BLaER1 treated with 17β-estradiol and CSF1 and Interleukin-3, amounts not matched to agents 10 nM and 100 nM (cell line): ENCODE results near the gene FLYWCH2.

Experiments
- H3K27ac ChIP-seq, 11 experiments: shearing (Covaris generic); formaldehyde crosslinking; 2 replicates each; pipeline ENCODE4 v1.8.1; 2022
- H3K27me3 ChIP-seq, 11 experiments: shearing (Covaris generic); formaldehyde crosslinking; 2 replicates each; pipeline ENCODE4 v1.8.1; 2022
- H3K36me3 ChIP-seq, 11 experiments: shearing (Covaris generic); formaldehyde crosslinking; 2 replicates each; pipeline ENCODE4 v1.8.1; 2022
- H3K4me1 ChIP-seq, 10 experiments: shearing (Covaris generic); formaldehyde crosslinking; 2 replicates each; pipeline ENCODE4 v1.8.1; 2022
- H3K4me2 ChIP-seq, 11 experiments: shearing (Covaris generic); formaldehyde crosslinking; 2 replicates each; pipeline ENCODE4 v1.8.1; 2022
- H3K4me3 ChIP-seq, 10 experiments: shearing (Covaris generic); formaldehyde crosslinking; 2 replicates each; pipeline ENCODE4 v1.8.1; 2022
- H3K9ac ChIP-seq, 11 experiments: shearing (Covaris generic); formaldehyde crosslinking; 2 replicates each; pipeline ENCODE4 v1.8.1; 2022
- H3K9me3 ChIP-seq, 11 experiments: shearing (Covaris generic); formaldehyde crosslinking; replicated peaks in 1 of 11; 2 replicates each; pipeline ENCODE4 v1.8.1; 2022
- H4K20me1 ChIP-seq, 11 experiments: shearing (Covaris generic); formaldehyde crosslinking; 2 replicates each; pipeline ENCODE4 v1.8.1; 2022
- Cebpa-rat ChIP-seq, 11 experiments: shearing (Covaris generic); IDR thresholded peaks; 2 replicates each; pipeline ENCODE4 v1.8.1; 2022

The FLYWCH2 gene

GRCh38 chr16:2867987-2868789 is 14.8 kb upstream of the FLYWCH2 start:
- H3K4me1 ChIP-seq = peaks cover 17 to 38% (median 24%) of the 10 kb centered on the region in 10 experiments
- H3K27me3 ChIP-seq = no peaks in the 10 kb centered on the region
- H3K36me3 ChIP-seq = no peaks in the 10 kb centered on the region
- peak overlapping the region; percentile 75 to 97 (median 87) for H3K4me2 ChIP-seq
- peak overlapping the region; percentile 49 to 73 (median 67) for H3K4me3 ChIP-seq
- no peak for TF ChIP-seq Cebpa-rat (IDR thresholded peaks at IDR 0.05)
- H3K9me3 ChIP-seq = no peaks in the 10 kb centered on the region
- H3K27ac ChIP-seq = peak overlapping the region; percentile 83 to 95 (median 91)
- H4K20me1 ChIP-seq = no peaks in the 10 kb centered on the region
- peak overlapping the region; percentile 83 to 92 (median 87) for H3K9ac ChIP-seq

GRCh38 chr16:2871926-2872325 is 11.1 kb upstream of the FLYWCH2 start:
- no peak for TF ChIP-seq Cebpa-rat (IDR thresholded peaks at IDR 0.05)
- H3K4me1 ChIP-seq = peaks cover 19 to 45% (median 34%) of the 10 kb centered on the region in 10 experiments
- no peak overlapping the region for H3K27ac ChIP-seq
- no peak overlapping the region for H3K4me3 ChIP-seq
- no peaks in the 10 kb centered on the region for H4K20me1 ChIP-seq
- H3K27me3 ChIP-seq = no peaks in the 10 kb centered on the region
- no peak overlapping the region for H3K4me2 ChIP-seq
- no peak overlapping the region for H3K9ac ChIP-seq
- H3K36me3 ChIP-seq = no peaks in the 10 kb centered on the region
- no peaks in the 10 kb centered on the region for H3K9me3 ChIP-seq

- Histone ChIP-seq H3K27ac (no peak overlapping the region), H3K4me3 (no peak overlapping the region), H3K36me3 (no peaks in the 10 kb centered on the region), H4K20me1 (no peaks in the 10 kb centered on the region), H3K9me3 (peaks cover 0 to 9% (median 6%) of the 10 kb centered on the region in 11 experiments; a peak in 16 of 22 replicates), H3K4me2 (peak overlapping the region in 4 of 11 experiments; percentile 6 to 19 (median 8); a peak in 3 of 22 replicates), H3K4me1 (peaks cover 8 to 31% (median 21%) of the 10 kb centered on the region in 10 experiments), H3K9ac (no peak overlapping the region), H3K27me3 (no peaks in the 10 kb centered on the region)
- TF ChIP-seq Cebpa-rat (IDR thresholded peaks at IDR 0.05) = no peak
Measured at GRCh38 chr16:2874032-2874911, 8.7 kb upstream of the FLYWCH2 start.

DNA sequence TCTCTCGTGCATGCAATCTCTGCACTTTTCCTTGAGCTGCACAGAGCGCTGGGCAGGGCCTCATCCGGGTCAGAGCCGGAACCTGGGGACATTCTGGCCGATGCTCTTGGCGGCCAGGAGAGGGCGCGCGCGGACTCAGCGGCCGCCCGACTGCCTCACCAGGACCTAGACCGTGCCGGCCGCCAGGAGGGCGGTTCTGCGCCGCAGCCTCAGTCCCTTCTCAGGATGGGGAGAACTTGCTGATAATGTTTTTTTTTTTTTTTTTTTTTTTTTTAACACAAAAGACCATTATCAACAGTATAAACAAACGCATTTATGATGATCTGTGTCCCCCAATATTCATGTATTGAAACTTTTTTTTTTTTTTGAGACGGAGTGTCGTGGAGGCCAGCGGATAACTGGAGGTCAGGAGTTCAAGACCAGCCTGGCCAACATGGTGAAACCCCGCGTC is 8.1 kb upstream of the FLYWCH2 start:
- TF ChIP-seq Cebpa-rat (IDR thresholded peaks at IDR 0.05) = no peak
- Histone ChIP-seq H3K9me3 (peaks cover 5 to 15% (median 13%) of the 10 kb centered on the region in 11 experiments), H3K9ac (no peak overlapping the region), H3K36me3 (no peaks in the 10 kb centered on the region), H3K27ac (no peak overlapping the region), H3K27me3 (no peaks in the 10 kb centered on the region), H3K4me1 (peaks cover 8 to 25% (median 21%) of the 10 kb centered on the region in 10 experiments), H3K4me3 (no peak overlapping the region), H4K20me1 (no peaks in the 10 kb centered on the region), H3K4me2 (peak overlapping the region in 4 of 11 experiments; percentile 6 to 19 (median 8); a peak in 3 of 22 replicates)

GRCh38 chr16:2879854-2880508 is 3.0 kb upstream of the FLYWCH2 start:
- H3K27ac ChIP-seq = no peak overlapping the region
- TF ChIP-seq Cebpa-rat (IDR thresholded peaks at IDR 0.05) = no peak
- peaks cover 6 to 24% (median 15%) of the 10 kb centered on the region in 10 experiments for H3K4me1 ChIP-seq

DNA sequence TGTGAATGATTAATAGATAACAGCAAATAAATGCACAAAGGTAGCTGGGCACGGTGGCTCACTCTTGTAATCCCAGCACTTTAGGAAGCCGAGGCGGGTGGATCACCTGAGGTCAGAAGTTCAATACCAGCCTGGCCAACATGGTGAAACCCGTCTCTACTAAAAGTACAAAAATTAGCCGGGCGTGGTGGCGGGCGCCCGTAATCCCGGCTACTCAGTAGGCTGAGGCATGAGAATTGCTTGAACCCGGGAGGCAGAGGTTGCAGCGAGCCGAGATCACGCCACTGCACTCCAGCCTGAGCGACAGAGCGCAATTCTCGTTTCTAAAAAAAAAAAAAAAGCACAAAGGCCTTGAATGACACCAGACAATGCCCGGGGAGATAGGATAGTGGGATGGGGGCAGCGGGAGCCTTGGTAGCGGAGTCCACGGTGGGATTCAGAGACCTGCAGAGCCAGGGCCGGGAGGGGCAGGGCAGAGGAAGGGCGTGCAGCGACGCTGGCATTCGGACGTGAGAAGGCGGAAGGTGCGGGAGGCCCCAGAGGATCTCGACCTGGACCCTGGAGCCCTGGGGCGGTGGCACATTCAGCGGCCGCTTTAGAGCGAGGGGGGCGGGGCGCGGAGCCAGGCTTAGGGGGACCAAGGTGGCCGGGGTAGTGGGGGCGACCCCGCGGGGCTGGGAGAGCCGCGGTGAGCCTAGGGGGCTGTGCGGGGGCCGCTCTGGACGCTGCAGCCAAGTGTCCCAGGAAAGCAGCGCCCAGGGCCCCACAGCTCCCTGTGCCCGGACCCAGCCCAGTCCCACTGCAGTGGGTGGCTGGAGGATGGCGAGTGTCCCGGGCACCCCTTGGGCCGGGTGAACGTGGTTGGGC is 999 bp upstream of the FLYWCH2 start:
- H3K4me3 ChIP-seq = peak overlapping the region; percentile 75 to 97 (median 87)
- peak overlapping the region; percentile 82 to 97 (median 93) for H3K4me2 ChIP-seq
- peaks cover 0 to 9% (median 0%) of the 10 kb centered on the region in 11 experiments; a peak in 1 of 22 replicates for H4K20me1 ChIP-seq
- no peaks in the 10 kb centered on the region for H3K27me3 ChIP-seq
- H3K27ac ChIP-seq = peak overlapping the region in 9 of 11 experiments; percentile 20 to 91 (median 86); a peak in 16 of 22 replicates
- peaks cover 10 to 25% (median 22%) of the 10 kb centered on the region in 11 experiments for H3K9me3 ChIP-seq
- peak overlapping the region; percentile 66 to 97 (median 91); a peak in 21 of 22 replicates for H3K9ac ChIP-seq
- H3K36me3 ChIP-seq = peaks cover 0 to 5% (median 0%) of the 10 kb centered on the region in 11 experiments; a peak in 1 of 22 replicates
- TF ChIP-seq Cebpa-rat (IDR thresholded peaks at IDR 0.05) = no peak
- H3K4me1 ChIP-seq = peaks cover 11 to 21% (median 15%) of the 10 kb centered on the region in 10 experiments

More at GRCh38 chr16:2879854-2880508, 3.0 kb upstream of the FLYWCH2 start:
- Histone ChIP-seq H3K27me3 (no peaks in the 10 kb centered on the region), H3K36me3 (no peaks in the 10 kb centered on the region), H3K4me3 (no peak overlapping the region; a peak in 1 of 20 replicates), H3K9ac (no peak overlapping the region), H3K9me3 (peaks cover 10 to 25% (median 22%) of the 10 kb centered on the region in 11 experiments), H4K20me1 (peaks cover 0 to 9% (median 0%) of the 10 kb centered on the region in 11 experiments; a peak in 1 of 22 replicates), H3K4me2 (no peak overlapping the region)

GRCh38 chr16:2883458-2883908 is 468 bp downstream of the FLYWCH2 start:
- Histone ChIP-seq H3K4me1 (peaks cover 11 to 22% (median 15%) of the 10 kb centered on the region in 10 experiments), H3K9ac (peak overlapping the region; percentile 81 to 97 (median 92)), H3K27ac (peak overlapping the region; percentile 76 to 91 (median 87)), H3K27me3 (no peaks in the 10 kb centered on the region), H3K36me3 (peaks cover 0 to 5% (median 0%) of the 10 kb centered on the region in 11 experiments; a peak in 2 of 22 replicates), H4K20me1 (peaks cover 0 to 9% (median 0%) of the 10 kb centered on the region in 11 experiments; a peak in 1 of 22 replicates), H3K9me3 (peaks cover 10 to 24% (median 22%) of the 10 kb centered on the region in 11 experiments), H3K4me3 (peak overlapping the region; percentile 75 to 97 (median 87)), H3K4me2 (peak overlapping the region; percentile 87 to 99 (median 95))
- TF ChIP-seq Cebpa-rat (IDR thresholded peaks at IDR 0.05) = no peak
